ENCODE results near the gene PXMP2. TPM values are rescaled to one million over a fixed set of nuclear protein-coding genes. Genes with fewer than 3 reads are reported as not detected.

PXMP2 gene
- total RNA-seq, 4 donors from 2014 or later = 39.7 to 68.4 (median 55.8) TPM

DNA sequence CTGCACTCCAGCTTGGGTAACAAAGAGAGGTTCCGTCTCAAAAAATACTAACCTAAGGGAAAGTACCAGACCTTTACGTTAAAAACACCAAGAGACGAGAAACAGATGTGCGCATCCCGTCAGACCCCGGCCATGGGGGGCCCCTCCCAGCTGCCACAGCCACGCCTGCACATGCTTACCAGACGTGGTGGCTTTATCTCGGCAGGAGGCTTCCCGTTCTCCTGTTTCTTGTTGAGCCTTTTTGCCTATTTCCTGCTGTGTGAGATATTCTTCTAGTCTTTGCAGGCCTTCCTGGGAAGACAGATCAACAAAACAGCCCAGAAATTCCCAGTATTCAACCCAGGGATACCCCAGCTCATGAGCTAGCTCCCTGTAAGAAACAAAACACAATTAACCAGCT is 46.8 kb downstream of the PXMP2 start:
- Histone ChIP-seq H3K9me3 (no peaks in the 10 kb centered on the region), H3K4me1 (no peaks in the 10 kb centered on the region), H3K36me3 (peaks cover 82 to 99% (median 96%) of the 10 kb centered on the region in 4 donors), H3K27me3 (no peaks in the 10 kb centered on the region), H3K27ac (replicated peaks in 1 of 4) (no peak overlapping the region), H3K4me3 (no peak overlapping the region)
- 78% methylated on average over 10 of the region's 10 CpGs for WGBS
- DNase-seq (ENCODE audit: extremely low spot score) = no peak
- TF ChIP-seq POLR2A (IDR thresholded peaks at IDR 0.05; ENCODE audit: low read depth) (no peak), POLR2AphosphoS5 (IDR thresholded peaks at IDR 0.05) (no peak), EP300 (IDR thresholded peaks at IDR 0.05) (no peak)
- intact Hi-C loops (cut with DNase I) = no loop called here

DNA sequence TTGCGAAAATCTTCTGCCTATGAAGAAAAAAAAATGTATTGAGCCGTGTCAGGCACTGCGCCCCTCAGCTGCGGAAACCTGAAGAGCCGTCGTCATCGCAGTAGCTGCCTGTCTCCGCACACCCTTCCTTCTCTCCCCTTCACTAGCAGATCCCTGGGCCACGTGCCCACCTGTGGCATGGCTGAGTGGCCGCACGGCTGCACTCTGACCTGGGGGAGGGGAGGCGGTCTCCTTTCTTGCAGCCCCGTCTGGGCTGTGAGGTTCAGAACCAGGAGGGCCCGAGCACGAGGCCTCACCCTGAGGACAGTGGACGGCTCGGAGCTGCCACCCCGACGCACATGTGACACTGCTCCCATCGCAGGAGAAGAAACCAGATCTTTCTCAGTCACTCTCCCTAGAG is 48.1 kb downstream of the PXMP2 start:
- intact Hi-C loops (cut with DNase I) = no loop called here
- no peak for DNase-seq (ENCODE audit: extremely low spot score)
- H3K4me1 ChIP-seq = peaks cover 0 to 4% (median 0%) of the 10 kb centered on the region in 4 donors
- H3K4me3 ChIP-seq = no peak overlapping the region
- TF ChIP-seq POLR2AphosphoS5 (IDR thresholded peaks at IDR 0.05) (no peak), EP300 (IDR thresholded peaks at IDR 0.05) (no peak), POLR2A (IDR thresholded peaks at IDR 0.05; ENCODE audit: low read depth) (no peak)
- TF ChIP-seq, protein P1, sequence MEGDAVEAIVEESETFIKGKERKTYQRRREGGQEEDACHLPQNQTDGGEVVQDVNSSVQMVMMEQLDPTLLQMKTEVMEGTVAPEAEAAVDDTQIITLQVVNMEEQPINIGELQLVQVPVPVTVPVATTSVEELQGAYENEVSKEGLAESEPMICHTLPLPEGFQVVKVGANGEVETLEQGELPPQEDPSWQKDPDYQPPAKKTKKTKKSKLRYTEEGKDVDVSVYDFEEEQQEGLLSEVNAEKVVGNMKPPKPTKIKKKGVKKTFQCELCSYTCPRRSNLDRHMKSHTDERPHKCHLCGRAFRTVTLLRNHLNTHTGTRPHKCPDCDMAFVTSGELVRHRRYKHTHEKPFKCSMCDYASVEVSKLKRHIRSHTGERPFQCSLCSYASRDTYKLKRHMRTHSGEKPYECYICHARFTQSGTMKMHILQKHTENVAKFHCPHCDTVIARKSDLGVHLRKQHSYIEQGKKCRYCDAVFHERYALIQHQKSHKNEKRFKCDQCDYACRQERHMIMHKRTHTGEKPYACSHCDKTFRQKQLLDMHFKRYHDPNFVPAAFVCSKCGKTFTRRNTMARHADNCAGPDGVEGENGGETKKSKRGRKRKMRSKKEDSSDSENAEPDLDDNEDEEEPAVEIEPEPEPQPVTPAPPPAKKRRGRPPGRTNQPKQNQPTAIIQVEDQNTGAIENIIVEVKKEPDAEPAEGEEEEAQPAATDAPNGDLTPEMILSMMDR (IDR thresholded peaks at IDR 0.05) = no peak
- WGBS = 98% methylated on average over 15 of the region's 20 CpGs
- peaks cover 91 to 100% (median 99%) of the 10 kb centered on the region in 4 donors for H3K36me3 ChIP-seq
- H3K9me3 ChIP-seq = no peaks in the 10 kb centered on the region
- no peaks in the 10 kb centered on the region for H3K27me3 ChIP-seq
- H3K27ac ChIP-seq (replicated peaks in 1 of 4) = no peak overlapping the region

DNA sequence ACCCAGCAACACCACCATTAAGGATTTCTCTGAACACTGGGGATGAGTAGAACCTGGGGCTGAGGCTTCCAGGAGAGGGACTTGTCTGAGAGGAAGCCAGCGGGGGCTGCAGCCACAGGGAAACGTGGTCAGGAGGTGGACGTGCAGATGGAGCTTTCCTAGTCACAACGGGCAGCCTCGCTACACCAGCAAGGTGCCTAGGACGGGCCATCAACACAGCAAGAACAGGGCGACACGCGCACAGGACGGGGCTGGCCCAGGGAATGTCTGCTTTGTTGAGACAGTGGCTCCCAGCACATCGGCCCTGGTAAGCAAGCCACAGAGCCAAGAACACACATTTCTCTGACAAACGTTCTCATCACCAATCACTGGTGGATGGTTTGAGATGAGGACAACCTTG is 49.0 kb downstream of the PXMP2 start:
- H3K36me3 ChIP-seq = peaks cover 91 to 100% (median 100%) of the 10 kb centered on the region in 4 donors
- no peak overlapping the region for H3K27ac ChIP-seq (replicated peaks in 1 of 4)
- TF ChIP-seq, protein P1 (IDR thresholded peaks at IDR 0.05) = no peak
- TF ChIP-seq POLR2AphosphoS5 (IDR thresholded peaks at IDR 0.05) = no peak
- no peak for TF ChIP-seq EP300 (IDR thresholded peaks at IDR 0.05)
- TF ChIP-seq POLR2A (IDR thresholded peaks at IDR 0.05; ENCODE audit: low read depth) = no peak
- 84% methylated on average over 10 of the region's 12 CpGs for WGBS
- H3K4me1 ChIP-seq = peaks cover 0 to 4% (median 0%) of the 10 kb centered on the region in 4 donors
- intact Hi-C loops (cut with DNase I) = no loop called here
- H3K4me3 ChIP-seq = no peak overlapping the region
- H3K27me3 ChIP-seq = no peaks in the 10 kb centered on the region
- no peak for DNase-seq (ENCODE audit: extremely low spot score)
- H3K9me3 ChIP-seq = no peaks in the 10 kb centered on the region

DNA sequence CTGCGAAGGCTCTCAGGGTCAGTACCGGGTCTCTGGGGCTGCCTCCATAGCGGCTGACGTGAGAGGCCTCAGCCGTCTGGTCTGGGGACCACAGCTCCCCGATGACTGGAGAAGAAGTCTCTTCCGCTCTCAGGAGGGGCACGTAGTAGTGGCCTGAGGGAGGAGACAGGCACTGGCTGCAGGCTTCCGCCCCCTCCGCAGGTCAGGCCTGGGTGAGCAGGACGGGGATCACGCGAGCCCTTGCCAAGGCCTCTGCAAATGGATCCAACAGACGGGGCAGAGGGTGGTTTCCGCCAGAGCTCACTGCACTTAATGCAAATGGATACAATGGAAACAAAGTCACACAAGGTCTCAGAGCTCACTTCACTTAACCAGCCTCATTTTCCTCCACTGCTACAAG is 49.5 kb downstream of the PXMP2 start:
- H3K4me1 ChIP-seq = peaks cover 0 to 4% (median 0%) of the 10 kb centered on the region in 4 donors
- no peaks in the 10 kb centered on the region for H3K9me3 ChIP-seq
- peaks cover 91 to 100% (median 99%) of the 10 kb centered on the region in 4 donors for H3K36me3 ChIP-seq
- H3K27me3 ChIP-seq = no peaks in the 10 kb centered on the region
- no peak overlapping the region for H3K4me3 ChIP-seq
- no peak for DNase-seq (ENCODE audit: extremely low spot score)
- intact Hi-C loops (cut with DNase I) = no loop called here
- TF ChIP-seq POLR2A (IDR thresholded peaks at IDR 0.05; ENCODE audit: low read depth) (no peak), EP300 (IDR thresholded peaks at IDR 0.05) (no peak), POLR2AphosphoS5 (IDR thresholded peaks at IDR 0.05) (no peak)
- TF ChIP-seq, protein P1 (IDR thresholded peaks at IDR 0.05) = no peak
- 94% methylated on average over 13 of the region's 15 CpGs for WGBS
- no peak overlapping the region for H3K27ac ChIP-seq (replicated peaks in 1 of 4)

DNA sequence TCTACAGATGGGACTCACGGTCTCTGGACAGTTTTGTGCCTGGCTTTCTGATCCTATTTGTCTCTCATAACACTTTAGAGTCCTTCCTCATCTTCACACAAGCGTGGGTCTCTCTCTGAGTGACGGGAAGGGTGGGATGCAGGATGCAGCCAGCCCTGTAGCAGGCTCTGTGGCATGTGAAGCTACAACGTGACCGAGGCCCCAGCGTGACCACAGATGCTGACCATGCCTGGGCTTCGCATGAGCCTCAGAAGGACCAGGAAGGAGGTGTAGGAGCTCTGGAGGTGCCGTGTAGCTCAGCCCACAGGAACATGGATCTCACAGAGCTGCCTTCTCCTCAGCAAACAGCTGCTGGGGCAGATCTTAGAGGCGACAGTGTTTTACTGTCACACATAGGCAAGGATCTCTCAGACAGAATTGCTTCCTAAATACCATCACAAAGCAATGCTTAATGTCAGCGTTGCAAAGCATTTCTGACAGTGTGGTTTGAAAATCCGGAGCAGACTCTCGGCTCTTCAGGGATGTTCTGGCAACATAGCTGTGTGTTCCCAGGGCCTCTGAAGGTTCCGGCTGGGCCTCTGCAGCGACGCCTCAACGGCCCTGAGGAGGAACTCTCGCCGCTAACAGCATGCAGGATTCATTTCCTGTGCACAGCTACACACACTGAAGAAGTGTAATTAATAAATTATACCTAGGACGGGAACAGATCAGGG is 52.4 kb downstream of the PXMP2 start:
- H3K36me3 ChIP-seq = peaks cover 91 to 100% (median 99%) of the 10 kb centered on the region in 4 donors
- intact Hi-C loops (cut with DNase I) = no loop called here
- WGBS = 87% methylated on average over 18 of the region's 19 CpGs

More for the DNA sequence above, 52.4 kb downstream of the PXMP2 start:
- TF ChIP-seq, protein P1 (IDR thresholded peaks at IDR 0.05) = no peak
- TF ChIP-seq EP300 (IDR thresholded peaks at IDR 0.05) (no peak), POLR2A (IDR thresholded peaks at IDR 0.05; ENCODE audit: low read depth) (no peak), POLR2AphosphoS5 (IDR thresholded peaks at IDR 0.05) (no peak)
- Histone ChIP-seq H3K9me3 (no peaks in the 10 kb centered on the region), H3K27me3 (no peaks in the 10 kb centered on the region), H3K4me1 (peaks cover 0 to 4% (median 0%) of the 10 kb centered on the region in 4 donors), H3K27ac (replicated peaks in 1 of 4) (no peak overlapping the region), H3K4me3 (no peak overlapping the region)
- DNase-seq (ENCODE audit: extremely low spot score) = no peak

All from esophagus muscularis mucosa (tissue), 4 donors.